HepG2 (cell line): ENCODE measurements around the gene KMT2B. TPM values are rescaled to one million over a fixed set of nuclear protein-coding genes. Genes with fewer than 3 reads are reported as not detected.

ENCODE experiments used
- AKAP8 ChIP-seq: sonication (generic); formaldehyde crosslinking; IDR thresholded peaks from 2 replicates; pipeline ENCODE4 v1.5.1; 2020; ENCODE audit warnings: mild to moderate bottlenecking, missing genetic modification reagents
- CREB3 ChIP-seq: sonication (generic); formaldehyde crosslinking; IDR thresholded peaks from 2 replicates; pipeline ENCODE4 v1.5.0; 2020; ENCODE audit warnings: missing genetic modification reagents
- DPF2 ChIP-seq: sonication (generic); formaldehyde crosslinking; IDR thresholded peaks from 2 replicates; pipeline ENCODE4 v1.4.0; 2020; ENCODE audit warnings: mild to moderate bottlenecking, low read depth, missing genetic modification reagents, borderline replicate concordance
- ETV6 ChIP-seq: sonication (generic); formaldehyde crosslinking; conservative IDR thresholded peaks from 2 replicates; pipeline ENCODE4 v1.4.0; 2020; ENCODE audit warnings: missing genetic modification reagents
- GRHL1 ChIP-seq: sonication (generic); formaldehyde crosslinking; conservative IDR thresholded peaks from 2 replicates; pipeline ENCODE4 v1.8.0; 2022; ENCODE audit warnings: missing genetic modification reagents
- HMGA1 ChIP-seq: sonication (generic); formaldehyde crosslinking; conservative IDR thresholded peaks from 2 replicates; pipeline ENCODE4 v1.4.0; 2020; ENCODE audit warnings: missing genetic modification reagents
- HNF4G ChIP-seq, 2 experiments: sonication (generic) in 1 of 2; formaldehyde crosslinking in 1 of 2; IDR thresholded peaks; 2 replicates each; pipeline versions ENCODE4 v1.4.0 to v1.6.1; 2011 to 2020; ENCODE audit warnings: borderline replicate concordance in 2 of 2, low read depth in 2 of 2, mild to moderate bottlenecking in 2 of 2, low read length in 1 of 2, missing genetic modification reagents in 1 of 2, moderate library complexity in 1 of 2
- KLF9 ChIP-seq: IDR thresholded peaks from 2 replicates; pipeline ENCODE4 v1.6.1; 2016; ENCODE audit warnings: low read depth
- MAFK ChIP-seq, 2 experiments: IDR thresholded peaks in 1 of 2; conservative IDR thresholded peaks in 1 of 2; 2 replicates each; pipeline ENCODE4 v1.6.1; 2011; ENCODE audit warnings: improper control_type of control experiment in 2 of 2, low read length in 2 of 2
- NR0B2 ChIP-seq: sonication (generic); formaldehyde crosslinking; IDR thresholded peaks from 2 replicates; pipeline ENCODE4 v1.4.0; 2020; ENCODE audit warnings: mild to moderate bottlenecking, missing genetic modification reagents
- NRL ChIP-seq: sonication (generic); formaldehyde crosslinking; IDR thresholded peaks from 2 replicates; pipeline ENCODE4 v1.5.0; 2020; ENCODE audit warnings: missing genetic modification reagents, mild to moderate bottlenecking, moderate library complexity, borderline replicate concordance
- POLR2AphosphoS5 ChIP-seq: IDR thresholded peaks from 2 replicates; pipeline ENCODE4 v1.6.1; 2012; ENCODE audit warnings: low read depth, low read length
- POLR2G ChIP-seq: fragments of 200-400 bp; formaldehyde crosslinking; IDR thresholded peaks from 2 replicates; pipeline ENCODE4 v1.6.1; 2018; ENCODE audit warnings: mild to moderate bottlenecking, low read depth, low read length, moderate library complexity
- SETDB1 ChIP-seq: sonication (generic); formaldehyde crosslinking; IDR thresholded peaks from 2 replicates; pipeline ENCODE4 v1.5.1; 2020; ENCODE audit warnings: missing genetic modification reagents, mild to moderate bottlenecking, borderline replicate concordance
- SKI ChIP-seq: fragments of 450-650 bp; IDR thresholded peaks from one replicate; pipeline ENCODE4 v1.6.1; 2018; ENCODE audit warnings: mild to moderate bottlenecking; ENCODE audit not compliant: partially characterized antibody
- SMARCE1 ChIP-seq: fragments of 450-650 bp; IDR thresholded peaks from 2 replicates; pipeline ENCODE4 v1.6.1; 2017; ENCODE audit warnings: borderline replicate concordance
- ZBTB20 ChIP-seq: sonication (generic); formaldehyde crosslinking; IDR thresholded peaks from 2 replicates; pipeline ENCODE4 v1.8.1; 2023; ENCODE audit warnings: missing genetic modification reagents, low read depth, mild to moderate bottlenecking, borderline replicate concordance
- ZBTB25 ChIP-seq: IDR thresholded peaks from 2 replicates; pipeline ENCODE4 v1.6.1; 2018; ENCODE audit warnings: missing genetic modification reagents
- ZBTB7A ChIP-seq: sonication (generic); formaldehyde crosslinking; IDR thresholded peaks from 2 replicates; pipeline ENCODE4 v1.8.0; 2022; ENCODE audit warnings: mild to moderate bottlenecking, missing genetic modification reagents
- ZC3H13 ChIP-seq: sonication (generic); formaldehyde crosslinking; IDR thresholded peaks from 2 replicates; pipeline ENCODE4 v1.8.1; 2023; ENCODE audit warnings: mild to moderate bottlenecking, missing genetic modification reagents, moderate library complexity
- ZC3H4 ChIP-seq: sonication (generic); formaldehyde crosslinking; IDR thresholded peaks from 2 replicates; pipeline ENCODE4 v1.4.0; 2020; ENCODE audit warnings: missing genetic modification reagents, borderline replicate concordance
- ZNF136 ChIP-seq: sonication (generic); formaldehyde crosslinking; IDR thresholded peaks from 2 replicates; pipeline ENCODE4 v1.8.1; 2022; ENCODE audit warnings: low read depth, mild to moderate bottlenecking, moderate library complexity, missing genetic modification reagents
- ZNF251 ChIP-seq: sonication (generic); formaldehyde crosslinking; IDR thresholded peaks from 2 replicates; pipeline ENCODE4 v1.9.0; 2021; ENCODE audit warnings: mild to moderate bottlenecking, missing genetic modification reagents
- ZNF264 ChIP-seq: sonication (generic); formaldehyde crosslinking; IDR thresholded peaks from 2 replicates; pipeline ENCODE4 v1.4.0; 2020; ENCODE audit warnings: missing genetic modification reagents
- ZNF737 ChIP-seq: sonication (generic); formaldehyde crosslinking; IDR thresholded peaks from 2 replicates; pipeline ENCODE4 v1.5.0; 2020; ENCODE audit warnings: missing genetic modification reagents, mild to moderate bottlenecking, borderline replicate concordance
- ZNF761 ChIP-seq: sonication (generic); formaldehyde crosslinking; conservative IDR thresholded peaks from 2 replicates; pipeline ENCODE4 v1.4.0; 2020; ENCODE audit warnings: mild to moderate bottlenecking, missing genetic modification reagents
- polyA plus RNA-seq, 8 experiments: library from polyadenylated mRNA; depleted of rRNA in 3 of 8; stranded (reverse) in 7 of 8; unstranded in 1 of 8; fragments of >200 nt; fragmentation: Illumina TruSeq in 4 of 8; extraction: Trizol in 4 of 8; gene quantifications; 2 replicates each; pipeline versions ENCODE4 v1.2.1 to v1.2.3, GENCODE V29; 2011 to 2016; ENCODE audit warnings: low read depth in 4 of 8, missing spikeins in 1 of 8, mixed read lengths in 1 of 8; ENCODE audit not compliant: insufficient read depth in 1 of 8
- total RNA-seq, 5 experiments: library from RNA; depleted of rRNA; stranded (reverse); fragments of >200 nt; fragmentation: Illumina TruSeq; extraction: Trizol; gene quantifications; 2 replicates each; pipeline ENCODE4 v1.2.3, GENCODE V29; 2016; ENCODE audit warnings: low read depth in 1 of 5

The KMT2B gene
- total and polyA plus RNA-seq, 2 of the 13 experiments (the other 11 are each of a cell fraction or from before 2014, with no cell fraction given), result 6.2 to 16.9 TPM

GRCh38 chr19:35715981-35716800 is 1.6 kb upstream of the KMT2B start (continued):
- TF ChIP-seq ZNF264 (no peak), ZNF251 (CRISPR knock-in tag) (no peak), ZNF761 (peak; percentile 84), CREB3 (0 out of 2 replicates have a peak, but pooled peaks have one; percentile 36), ZBTB20 (CRISPR knock-in tag) (peak; percentile 67; the same call in 1 of the 2 replicates), SMARCE1 (no peak), SETDB1 (CRISPR knock-in tag) (no peak), KLF9 (CRISPR knock-in tag) (no peak), ETV6 (CRISPR knock-in tag) (no peak), GRHL1 (no peak), POLR2G (peak; percentile 66), ZC3H13 (CRISPR knock-in tag) (peak; percentile 95; the same call in 1 of the 2 replicates), NRL (CRISPR knock-in tag) (peak; percentile 46), POLR2AphosphoS5 (no peak; the same call in none of the 2 replicates), ZBTB7A (peak; percentile 43; the same call in 1 of the 2 replicates), ZNF737 (no peak), ZBTB25 (CRISPR knock-in tag) (no peak), NR0B2 (CRISPR knock-in tag) (peak; percentile 54; the same call in 1 of the 2 replicates), DPF2 (CRISPR knock-in tag) (no peak), ZC3H4 (CRISPR knock-in tag) (no peak), SKI (no peak), AKAP8 (CRISPR knock-in tag) (peak; percentile 60), ZNF136 (peak; percentile 49; the same call in 1 of the 2 replicates), HNF4G (IDR thresholded peaks at IDR 0.05; ENCODE audit: borderline replicate concordance, low read depth, low read length) (no peak), HNF4G (CRISPR knock-in tag; IDR thresholded peaks at IDR 0.05; ENCODE audit: borderline replicate concordance, low read depth) (0 out of 2 replicates have a peak, but pooled peaks have one; percentile 54), MAFK (conservative IDR thresholded peaks at IDR 0.05 in 1 of 2, IDR thresholded peaks at IDR 0.05 in 1 of 2; ENCODE audit: low read length in 2 of 2) (no peak), HMGA1 (CRISPR knock-in tag) (no peak)
